Uterus (tissue), 4 donors: ENCODE results near the gene ZFP90. TPM values are rescaled to one million over a fixed set of nuclear protein-coding genes. Genes with fewer than 3 reads are reported as not detected.

ENCODE experiments used
- DNase-seq, 2 donors: peaks; one replicate each; pipeline ENCODE4 v3.0.0-alpha.2; 2019 to 2020
- H3K27ac ChIP-seq, 2 donors: fragments of 200-600 bp; sonication (generic); 1 replicate in 1 of 2; 2 replicates in 1 of 2; pipeline ENCODE4 v1.5.1; 2016 to 2018
- H3K27me3 ChIP-seq, 2 donors: fragments of 200-600 bp; sonication (generic); one replicate each; pipeline ENCODE4 v1.5.1; 2018 to 2019; ENCODE audit warnings: control low read depth in 1 of 2
- H3K36me3 ChIP-seq, 2 donors: fragments of 200-600 bp; sonication (generic); one replicate each; pipeline ENCODE4 v1.5.1; 2019; ENCODE audit warnings: control low read depth in 1 of 2
- H3K4me1 ChIP-seq, 2 donors: fragments of 200-600 bp; sonication (generic); one replicate each; pipeline ENCODE4 v1.5.1; 2018 to 2019; ENCODE audit warnings: control low read depth in 1 of 2
- H3K4me3 ChIP-seq, 2 donors: fragments of 200-600 bp; sonication (generic); 1 replicate in 1 of 2; 2 replicates in 1 of 2; pipeline ENCODE4 v1.5.1; 2018 to 2019; ENCODE audit warnings: mild to moderate bottlenecking in 1 of 2
- H3K9me3 ChIP-seq, 2 donors: fragments of 200-600 bp; sonication (generic); one replicate each; pipeline ENCODE4 v1.5.1; 2019; ENCODE audit warnings: control low read depth in 1 of 2
- POLR2A ChIP-seq, 2 donors: fragments of 450-650 bp; IDR thresholded peaks; one replicate each; pipeline ENCODE4 v1.6.1; 2016; ENCODE audit warnings: antibody characterized with exemption in 2 of 2, mild to moderate bottlenecking in 1 of 2, moderate library complexity in 1 of 2
- intact Hi-C: fragments of 100-400 bp; cut with DNase I; formaldehyde crosslinking; loops from one replicate; pipeline ENCODE4 v1.15.1; 2023; ENCODE audit warnings: low total_unique reads
- total RNA-seq, 4 donors: library from RNA; depleted of rRNA in 3 of 4; stranded (reverse); fragments of >200 nt in 3 of 4; gene quantifications; one replicate each; pipeline versions ENCODE4 v1.1.0 to v1.2.4, GENCODE V29; 2014 to 2023
- TF ChIP-seq, protein P1 (sequence below), 4 experiments: fragments of 200-600 bp in 2 of 4; fragments of 450-650 bp in 2 of 4; sonication (generic) in 2 of 4; IDR thresholded peaks; one replicate each; pipeline ENCODE4 v1.5.1; 2016 to 2019; ENCODE audit warnings: antibody characterized with exemption in 4 of 4, mild to moderate bottlenecking in 2 of 4, moderate library complexity in 1 of 4
- donor health status: DM: yes; HTN: yes; CAD: no.

ZFP90 gene
- total RNA-seq, 4 donors from 2014 or later: 19.1 to 81.4 (median 31.9) TPM

DNA sequence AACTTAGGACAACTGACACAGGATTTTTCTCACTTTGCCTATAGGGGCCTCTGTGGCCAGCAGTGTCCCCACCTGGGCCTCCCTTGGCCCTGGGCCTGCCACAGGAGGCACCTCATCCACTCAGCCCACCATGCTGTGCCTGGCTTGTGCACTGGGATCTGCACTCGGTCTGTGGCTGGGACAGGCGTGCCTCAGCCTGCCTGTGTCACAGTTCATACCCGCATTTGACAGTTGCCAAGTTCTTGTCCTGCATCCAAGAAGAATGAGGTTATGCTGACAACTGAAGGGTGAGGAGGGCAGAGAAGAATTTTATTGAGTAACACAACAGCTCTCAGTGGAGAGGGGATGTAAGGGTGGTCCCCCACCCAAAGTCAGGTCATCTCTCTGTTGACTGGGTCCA, 36.0 kb downstream of the ZFP90 start:
- peaks cover 0 to 20% of the 10 kb centered on the region in 2 donors for H3K9me3 ChIP-seq

DNA sequence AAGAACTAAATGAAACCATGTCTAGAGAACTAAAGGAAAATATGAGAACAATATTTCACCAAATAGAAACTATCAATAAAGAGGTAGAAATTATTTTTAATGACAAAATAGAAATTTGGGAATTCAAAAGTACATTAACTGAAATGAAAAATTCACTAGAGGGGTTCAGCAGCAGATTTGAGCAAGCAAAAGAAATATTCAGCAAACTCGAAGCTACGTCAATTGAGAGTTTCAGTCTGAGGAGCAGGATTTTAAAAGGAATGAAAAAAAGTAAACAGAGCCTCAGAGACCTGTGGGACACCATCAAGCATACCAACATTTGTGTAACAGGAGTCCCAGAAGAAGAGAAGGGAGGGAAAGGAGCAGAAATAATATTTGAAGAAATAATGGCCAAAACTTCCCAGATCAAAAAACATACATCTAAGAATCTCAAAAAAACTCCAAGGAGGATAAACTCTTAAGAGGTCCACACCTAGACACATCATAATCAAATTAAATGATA, 38.3 kb downstream of the ZFP90 start:
- no peak for DNase-seq
- Histone ChIP-seq H3K9me3 (peaks cover 0 to 13% of the 10 kb centered on the region in 2 donors), H3K4me1 (no peaks in the 10 kb centered on the region), H3K27me3 (no peaks in the 10 kb centered on the region), H3K27ac (no peak overlapping the region), H3K36me3 (no peaks in the 10 kb centered on the region), H3K4me3 (no peak overlapping the region)
- intact Hi-C loops: no loop called here
- no peak for TF ChIP-seq POLR2A (IDR thresholded peaks at IDR 0.05)
- TF ChIP-seq, protein P1, sequence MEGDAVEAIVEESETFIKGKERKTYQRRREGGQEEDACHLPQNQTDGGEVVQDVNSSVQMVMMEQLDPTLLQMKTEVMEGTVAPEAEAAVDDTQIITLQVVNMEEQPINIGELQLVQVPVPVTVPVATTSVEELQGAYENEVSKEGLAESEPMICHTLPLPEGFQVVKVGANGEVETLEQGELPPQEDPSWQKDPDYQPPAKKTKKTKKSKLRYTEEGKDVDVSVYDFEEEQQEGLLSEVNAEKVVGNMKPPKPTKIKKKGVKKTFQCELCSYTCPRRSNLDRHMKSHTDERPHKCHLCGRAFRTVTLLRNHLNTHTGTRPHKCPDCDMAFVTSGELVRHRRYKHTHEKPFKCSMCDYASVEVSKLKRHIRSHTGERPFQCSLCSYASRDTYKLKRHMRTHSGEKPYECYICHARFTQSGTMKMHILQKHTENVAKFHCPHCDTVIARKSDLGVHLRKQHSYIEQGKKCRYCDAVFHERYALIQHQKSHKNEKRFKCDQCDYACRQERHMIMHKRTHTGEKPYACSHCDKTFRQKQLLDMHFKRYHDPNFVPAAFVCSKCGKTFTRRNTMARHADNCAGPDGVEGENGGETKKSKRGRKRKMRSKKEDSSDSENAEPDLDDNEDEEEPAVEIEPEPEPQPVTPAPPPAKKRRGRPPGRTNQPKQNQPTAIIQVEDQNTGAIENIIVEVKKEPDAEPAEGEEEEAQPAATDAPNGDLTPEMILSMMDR (IDR thresholded peaks at IDR 0.05): no peak

More for the DNA sequence above, 36.0 kb downstream of the ZFP90 start:
- intact Hi-C loops: no loop called here
- H3K27ac ChIP-seq: no peak overlapping the region
- no peaks in the 10 kb centered on the region for H3K36me3 ChIP-seq
- DNase-seq: no peak
- no peaks in the 10 kb centered on the region for H3K4me1 ChIP-seq
- TF ChIP-seq, protein P1 (IDR thresholded peaks at IDR 0.05): no peak
- TF ChIP-seq POLR2A (IDR thresholded peaks at IDR 0.05): no peak
- H3K27me3 ChIP-seq: no peaks in the 10 kb centered on the region
- H3K4me3 ChIP-seq: no peak overlapping the region

DNA sequence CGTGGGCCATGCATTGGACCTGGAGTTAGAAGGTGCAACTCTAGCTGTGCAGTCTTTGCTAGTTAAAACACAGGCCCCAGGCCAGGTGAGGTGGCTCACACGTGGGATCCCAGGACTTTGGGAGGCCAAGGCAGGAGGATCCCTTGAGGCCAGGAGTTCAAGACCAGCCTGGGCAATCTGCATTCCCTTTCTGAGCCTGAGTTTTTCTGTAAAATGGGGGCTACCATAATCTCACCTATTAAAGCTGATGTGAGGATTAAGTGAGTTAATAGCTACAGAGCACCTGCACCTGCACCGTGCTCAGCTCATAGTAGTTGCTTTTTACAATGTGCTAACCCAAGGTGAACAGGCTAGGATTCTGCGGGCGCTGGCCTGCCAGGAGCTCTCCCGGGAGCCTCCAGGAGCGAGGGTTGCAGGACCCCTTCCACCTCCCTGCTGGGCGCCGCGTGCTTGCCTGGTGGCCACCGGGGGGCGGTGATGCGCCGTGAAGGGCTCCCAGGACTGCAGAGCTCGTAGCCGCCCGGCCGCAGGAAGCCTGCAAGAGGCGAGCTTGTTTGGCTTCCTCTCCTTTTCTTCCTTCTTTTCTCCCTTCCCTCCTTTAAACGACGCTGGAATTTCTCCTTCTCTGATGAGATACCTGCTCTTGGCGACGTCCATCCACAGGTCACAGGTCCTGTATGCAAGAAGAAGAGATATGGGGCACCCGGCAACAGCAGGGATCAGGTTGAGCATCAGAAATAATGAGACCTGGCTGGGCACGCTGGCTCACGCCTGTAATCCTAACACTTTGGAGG, 51.3 kb downstream of the ZFP90 start:
- peak; percentile 40 to 65 for DNase-seq
- no peak for TF ChIP-seq POLR2A (IDR thresholded peaks at IDR 0.05)
- TF ChIP-seq, protein P1 (IDR thresholded peaks at IDR 0.05): peak; percentile 64 to 83 (median 74)

DNA sequence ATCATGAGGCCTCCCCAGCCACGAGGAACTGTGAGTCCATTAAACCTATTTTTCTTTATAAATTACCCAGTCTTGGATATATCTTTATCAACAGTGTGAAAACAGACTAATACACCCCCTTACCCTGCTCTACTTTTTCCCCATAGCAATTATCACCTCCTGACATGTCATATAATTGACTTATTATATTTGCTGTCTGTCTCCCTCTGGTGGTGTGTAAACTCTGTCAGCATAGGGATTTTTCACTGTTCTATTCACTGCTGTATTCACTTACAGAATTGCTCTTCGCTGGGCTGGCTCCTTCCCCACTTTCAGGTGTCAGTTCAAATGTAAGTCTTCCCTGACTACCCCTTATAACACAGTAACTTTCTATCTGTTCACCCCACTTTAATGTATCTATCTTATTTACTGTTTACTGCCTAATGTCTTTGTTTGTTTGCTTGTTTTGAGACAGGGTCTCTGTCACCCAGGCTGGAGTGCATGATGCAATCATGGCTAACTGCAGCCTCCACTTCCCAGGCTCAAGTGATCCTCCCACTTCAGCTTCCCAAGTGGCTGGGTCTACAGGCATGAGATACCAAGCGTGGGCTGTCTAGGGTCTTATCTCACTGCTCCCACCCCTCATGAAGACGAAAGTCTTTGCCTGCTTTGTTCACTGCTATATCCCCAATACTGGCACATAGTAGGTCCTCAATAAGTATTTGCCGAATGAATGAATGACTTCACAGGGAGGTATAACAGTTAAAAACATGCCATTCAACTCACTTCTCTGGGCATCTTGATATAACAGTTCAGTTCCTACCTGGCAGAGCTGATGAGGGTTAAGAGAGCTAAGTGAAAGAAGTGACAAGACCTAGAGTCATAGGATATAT, 53.6 kb downstream of the ZFP90 start:
- no peaks in the 10 kb centered on the region for H3K9me3 ChIP-seq
- intact Hi-C loops: no loop called here
- DNase-seq: no peak
- no peak for TF ChIP-seq POLR2A (IDR thresholded peaks at IDR 0.05)
- TF ChIP-seq, protein P1 (IDR thresholded peaks at IDR 0.05): no peak
- no peaks in the 10 kb centered on the region for H3K36me3 ChIP-seq
- no peaks in the 10 kb centered on the region for H3K27me3 ChIP-seq
- no peaks in the 10 kb centered on the region for H3K4me1 ChIP-seq
- H3K4me3 ChIP-seq: no peak overlapping the region
- H3K27ac ChIP-seq: no peak overlapping the region

More for the DNA sequence above, 51.3 kb downstream of the ZFP90 start:
- no peaks in the 10 kb centered on the region for H3K36me3 ChIP-seq
- H3K27me3 ChIP-seq: no peaks in the 10 kb centered on the region
- H3K27ac ChIP-seq: no peak overlapping the region
- no peaks in the 10 kb centered on the region for H3K4me1 ChIP-seq
- H3K9me3 ChIP-seq: no peaks in the 10 kb centered on the region
- H3K4me3 ChIP-seq: no peak overlapping the region
- intact Hi-C loops: no loop called here
